HG03025 (cell line): Measurements from ENCODE around the gene POLR3H.

Experiments used
- ATAC-seq: cut with Tn5 transposase; IDR thresholded peaks from one replicate; pipeline ENCODE4 v1.9.1; 2021; ENCODE audit warnings: mild to moderate bottlenecking, moderate library complexity; ENCODE audit not compliant: unreplicated experiment, low FRiP score

The POLR3H gene

GRCh38 chr22:41488596-41489385 is 55.5 kb downstream of the POLR3H start:
- ATAC-seq: no peak

- ATAC-seq: no peak
Measured at GRCh38 chr22:41488076-41488475, 56.2 kb downstream of the POLR3H start.

- ATAC-seq: no peak
Measured at GRCh38 chr22:41487037-41487935, 57.0 kb downstream of the POLR3H start.

- no peak for ATAC-seq
Measured at GRCh38 chr22:41485033-41485432, 59.2 kb downstream of the POLR3H start.

- no peak for ATAC-seq
Measured at GRCh38 chr22:41482319-41482935, 61.8 kb downstream of the POLR3H start.

GRCh38 chr22:41481925-41482318 is 62.3 kb downstream of the POLR3H start:
- no peak for ATAC-seq

GRCh38 chr22:41481131-41481830 is 63.0 kb downstream of the POLR3H start:
- no peak for ATAC-seq

GRCh38 chr22:41480397-41480735 is 63.9 kb downstream of the POLR3H start:
- no peak for ATAC-seq

- ATAC-seq: no peak
Measured at GRCh38 chr22:41479671-41480396, 64.4 kb downstream of the POLR3H start.

GRCh38 chr22:41478891-41479521 is 65.3 kb downstream of the POLR3H start:
- ATAC-seq: no peak

- no peak for ATAC-seq
Measured at GRCh38 chr22:41478473-41478872, 65.8 kb downstream of the POLR3H start.
